HEK293T (cell line): ENCODE results near the gene SETD5.

Experiments used
- ARNT ChIP-seq: fragments of 450-650 bp; IDR thresholded peaks from 2 replicates; pipeline ENCODE4 v1.6.1; 2017; ENCODE audit warnings: mild to moderate bottlenecking
- BHLHE40 ChIP-seq: fragments of 450-650 bp; IDR thresholded peaks from 2 replicates; pipeline ENCODE4 v1.6.1; 2016; ENCODE audit warnings: mild to moderate bottlenecking, moderate library complexity, borderline replicate concordance
- FOXA1 ChIP-seq: fragments of 450-650 bp; IDR thresholded peaks from 2 replicates; pipeline ENCODE4 v1.6.1; 2016; ENCODE audit warnings: mild to moderate bottlenecking
- FOXM1 ChIP-seq: fragments of 450-650 bp; IDR thresholded peaks from 2 replicates; pipeline ENCODE4 v1.6.1; 2017; ENCODE audit warnings: mild to moderate bottlenecking, borderline replicate concordance
- HDGF ChIP-seq: fragments of 450-650 bp; IDR thresholded peaks from 2 replicates; pipeline ENCODE4 v1.6.1; 2017; ENCODE audit warnings: antibody characterized with exemption, borderline replicate concordance
- SUZ12 ChIP-seq: fragments of 450-650 bp; IDR thresholded peaks from 2 replicates; pipeline ENCODE4 v1.6.1; 2016; ENCODE audit warnings: mild to moderate bottlenecking
- TARDBP ChIP-seq: fragments of 450-650 bp; IDR thresholded peaks from 2 replicates; pipeline ENCODE4 v1.6.1; 2016
- ZNF384 ChIP-seq: fragments of 450-650 bp; IDR thresholded peaks from 2 replicates; pipeline ENCODE4 v1.6.1; 2016

DNA sequence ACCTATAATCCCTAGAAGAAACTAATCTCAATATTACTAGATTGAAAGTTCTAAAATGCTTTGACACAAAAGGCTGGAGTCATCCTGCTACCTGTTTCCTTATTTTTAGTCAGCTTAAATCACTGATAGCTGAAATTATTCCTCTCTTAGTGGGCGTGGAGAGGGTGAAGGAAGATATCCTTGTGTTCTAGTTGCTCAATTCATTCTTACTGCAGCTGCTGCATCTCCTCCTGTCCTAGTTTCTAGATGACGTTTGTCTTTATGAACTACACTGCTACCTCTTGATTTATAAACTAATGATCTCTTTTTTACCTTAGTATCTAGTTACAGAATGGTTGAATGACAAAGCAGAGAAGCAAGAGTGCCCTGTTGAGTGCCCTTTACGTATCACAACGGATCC lies 50.7 kb downstream of the SETD5 start:
- TF ChIP-seq TARDBP (no peak), HDGF (no peak), ARNT (no peak), FOXM1 (no peak), FOXA1 (no peak), SUZ12 (no peak), BHLHE40 (no peak), ZNF384 (no peak)
